ENCODE data around the gene PCDH9.

- TF ChIP-seq POLR2A (IDR thresholded peaks at IDR 0.05) (no peak), CTCF (IDR thresholded peaks at IDR 0.05) (no peak)
Observed at GRCh38 chr13:66409542-66409941, 820.6 kb downstream of the PCDH9 start.

All from thyroid gland (tissue), 4 donors.